Nucleus accumbens (tissue), 56 donors: ENCODE data around the gene SBDS.
"Not testable (repeated sequence)": the region's sequence is repeated elsewhere in the genome, so short reads cannot be mapped to it uniquely, and the experiment has no call there.

Experiments
- DNase-seq, 56 donors: peaks; one replicate each; lab custom pipeline; 2025; lab: John Stamatoyannopoulos, UW

Gene SBDS

GRCh38 chr7:66996444-66997191 lies 1.2 kb upstream of the SBDS start, which contains the start of gene TYW1:
TSS of gene TYW1 (plus strand) at chr7:66996833. CDS start at chr7:66996979, 146 bp downstream.
- DNase-seq = peak; percentile 76 to 100 (median 98)

- peak in 45 of 56 donors; percentile 1 to 64 (median 19) for DNase-seq
These were observed 716 bp downstream of the SBDS start for GRCh38 chr7:66994691-66995049.

GRCh38 chr7:66994051-66994450 lies 1.3 kb downstream of the SBDS start:
- not testable (repeated sequence) for DNase-seq

GRCh38 chr7:66989552-66989951 lies 5.8 kb downstream of the SBDS start:
- not testable (repeated sequence) for DNase-seq

- not testable (repeated sequence) for DNase-seq
These were observed 15.1 kb downstream of the SBDS start for GRCh38 chr7:66980336-66980735.

DNA sequence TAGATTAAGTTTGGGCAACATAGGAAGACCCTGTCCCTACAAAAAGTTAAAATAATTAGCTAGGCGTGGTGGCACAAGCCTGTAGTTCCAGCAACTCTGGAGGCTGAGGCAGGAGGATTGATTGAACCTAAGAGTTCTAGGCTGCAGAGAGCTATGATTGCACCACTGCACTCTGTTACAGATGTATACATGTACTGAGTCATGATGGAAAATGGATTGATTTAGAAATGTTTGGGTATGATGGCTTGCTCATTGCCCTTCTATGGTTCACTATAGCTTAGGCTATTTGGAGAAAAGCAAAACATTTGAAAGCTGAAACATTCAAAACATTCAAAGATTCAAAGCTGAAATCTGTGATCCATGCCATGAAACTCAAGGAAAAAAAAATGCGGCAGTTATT lies 16.4 kb downstream of the SBDS start:
- not testable (repeated sequence) for DNase-seq

GRCh38 chr7:66978312-66978711 lies 17.1 kb downstream of the SBDS start:
- DNase-seq = not testable (repeated sequence)

- no peak for DNase-seq
These were observed 20.3 kb downstream of the SBDS start for GRCh38 chr7:66974986-66975590.

GRCh38 chr7:66970310-66970709 lies 25.1 kb downstream of the SBDS start:
- no peak for DNase-seq

GRCh38 chr7:66969001-66969400 lies 26.4 kb downstream of the SBDS start:
- not testable (repeated sequence) for DNase-seq

DNA sequence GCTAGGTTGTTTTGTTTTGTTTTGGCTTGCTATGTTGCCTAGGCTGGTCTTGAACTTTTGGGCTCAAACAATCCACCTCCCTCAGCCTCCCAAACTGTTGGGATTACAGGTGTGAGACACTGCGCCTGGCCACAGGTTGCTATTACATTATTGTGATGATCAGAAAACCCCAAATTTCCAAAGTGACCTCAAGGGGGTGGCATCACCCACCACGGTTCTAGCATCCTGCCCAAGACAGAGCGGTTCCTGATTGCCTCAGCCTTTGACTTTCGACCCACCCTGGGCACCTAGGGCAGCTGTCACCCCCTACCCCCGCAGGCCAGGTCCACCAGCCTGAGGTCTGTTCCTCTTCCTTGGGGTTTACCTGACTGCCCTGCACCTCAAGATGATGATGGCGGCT lies 28.4 kb downstream of the SBDS start:
- DNase-seq = no peak

DNA sequence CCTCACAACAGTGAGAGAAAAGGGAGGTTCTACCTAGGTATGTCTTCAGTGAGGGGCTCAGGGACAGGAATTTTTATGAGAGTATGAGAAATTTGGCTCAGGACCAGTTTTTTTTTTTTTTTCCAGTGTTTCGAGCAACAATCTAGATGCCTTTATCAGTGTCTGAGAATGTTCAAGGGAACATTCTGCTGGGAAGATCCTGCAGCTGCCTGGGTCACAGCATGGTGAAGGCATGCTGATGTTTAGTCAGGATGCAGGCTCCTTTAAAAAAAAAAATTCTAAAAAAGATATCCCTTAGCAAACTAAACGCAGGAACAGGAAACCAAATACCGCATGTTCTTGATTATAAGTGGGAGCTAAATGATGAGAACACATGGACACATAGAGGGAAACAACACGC lies 31.0 kb downstream of the SBDS start:
- DNase-seq = no peak

- DNase-seq = no peak
These were observed 34.3 kb downstream of the SBDS start for GRCh38 chr7:66961096-66961495.

DNA sequence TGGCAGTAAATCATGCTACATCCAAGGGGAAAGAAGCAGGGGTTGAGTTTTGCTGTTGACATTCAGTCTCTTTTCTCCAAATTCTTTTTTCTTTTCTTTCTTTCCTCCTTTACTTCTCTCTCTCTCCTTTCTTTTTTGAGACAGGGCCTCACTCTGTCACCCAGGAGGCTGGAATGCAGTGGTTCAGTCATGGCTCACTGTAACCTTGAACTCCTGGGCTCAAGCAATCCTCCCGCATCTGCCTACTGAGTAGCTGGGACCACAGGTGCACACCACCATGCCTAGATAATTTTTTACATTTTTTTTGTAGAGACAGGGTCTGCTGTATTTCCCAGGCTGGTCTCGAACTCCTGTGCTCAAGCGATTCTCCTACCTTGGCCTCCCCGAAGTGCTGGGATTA lies 35.2 kb downstream of the SBDS start:
- no peak for DNase-seq

- DNase-seq = peak in 1 of 56 donors; percentile 4
These were observed 36.6 kb downstream of the SBDS start for GRCh38 chr7:66958538-66959350.

- DNase-seq = no peak
These were observed 37.6 kb downstream of the SBDS start for GRCh38 chr7:66957595-66958290.

GRCh38 chr7:66953044-66953427 lies 42.4 kb downstream of the SBDS start:
- no peak for DNase-seq

DNA sequence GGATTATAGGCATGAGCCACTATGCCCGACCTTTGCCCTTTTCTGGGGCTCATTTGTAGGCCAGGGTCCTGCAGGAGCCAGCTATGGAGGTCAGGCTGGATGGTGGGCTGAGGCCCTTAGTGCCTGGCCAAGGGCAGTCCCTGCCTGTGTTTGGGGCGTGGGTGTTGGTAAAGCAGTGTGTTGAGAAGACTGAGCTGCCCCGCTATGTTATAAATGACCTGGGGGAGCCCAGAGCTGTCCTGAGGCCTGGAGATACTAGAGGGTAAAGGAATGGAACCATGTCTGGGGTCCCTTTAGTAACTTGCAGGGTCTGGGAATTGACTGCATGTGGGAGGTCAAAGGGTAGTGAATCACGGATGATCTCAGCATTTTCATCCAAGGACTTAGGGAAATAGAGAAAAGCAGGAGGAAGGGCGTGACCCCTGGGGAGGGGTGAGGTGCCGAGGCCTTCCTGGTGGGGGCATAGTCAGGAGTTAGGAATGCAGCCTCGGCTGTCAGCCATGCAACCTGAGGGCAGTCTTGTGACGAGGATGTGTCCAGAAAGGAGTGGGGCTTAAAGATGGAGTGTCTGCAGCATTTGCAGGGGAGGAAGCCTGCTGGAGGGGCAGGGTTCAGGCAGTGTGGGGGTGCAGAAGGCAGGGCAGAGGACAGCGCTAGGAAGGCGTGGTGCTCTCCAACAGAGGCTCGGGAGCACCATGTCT lies 42.9 kb downstream of the SBDS start:
- DNase-seq = no peak

GRCh38 chr7:66950763-66951162 lies 44.6 kb downstream of the SBDS start:
- DNase-seq = peak in 50 of 56 donors; percentile 4 to 90 (median 63)

- DNase-seq = no peak
These were observed 45.1 kb downstream of the SBDS start for GRCh38 chr7:66950311-66950710.
